IgD-negative memory B cell (primary cell): ENCODE data around the gene ESF1. TPM values are rescaled to one million over a fixed set of nuclear protein-coding genes. Genes with fewer than 3 reads are reported as not detected.

Source experiments
- H3K27ac Mint-ChIP-seq, 3 donors: one replicate each; pipeline ENCODE4 v1.8.0; 2020 to 2022; ENCODE audit warnings: mild to moderate bottlenecking in 3 of 3, mixed read lengths in 3 of 3, moderate library complexity in 1 of 3
- H3K27me3 Mint-ChIP-seq: one replicate; pipeline ENCODE4 v1.8.0; 2021; ENCODE audit warnings: mixed read lengths
- H3K36me3 Mint-ChIP-seq: one replicate; pipeline ENCODE4 v1.8.0; 2020; ENCODE audit warnings: mild to moderate bottlenecking, mixed read lengths
- H3K4me1 Mint-ChIP-seq, 3 donors: one replicate each; pipeline ENCODE4 v1.8.0; 2020 to 2022; ENCODE audit warnings: mixed read lengths in 3 of 3, mild to moderate bottlenecking in 1 of 3
- H3K4me3 Mint-ChIP-seq, 4 donors: one replicate each; pipeline ENCODE4 v1.8.0; 2020 to 2022; ENCODE audit warnings: mild to moderate bottlenecking in 4 of 4, mixed read lengths in 4 of 4, moderate library complexity in 3 of 4
- H3K9me3 Mint-ChIP-seq, 3 donors: one replicate each; pipeline ENCODE4 v1.8.0; 2020 to 2021; ENCODE audit warnings: mixed read lengths in 3 of 3, mild to moderate bottlenecking in 1 of 3
- polyA plus RNA-seq: library from polyadenylated mRNA; unstranded; fragments of 300-500 nt; fragmentation: Illumina TruSeq; gene quantifications from one replicate; pipeline ENCODE4 v1.2.3, GENCODE V29; 2021

Gene ESF1
- polyA plus RNA-seq, 1 donor from 2014 or later, result 8.0 TPM

- Mint-ChIP-seq H3K4me3 (no peak overlapping the region), H3K27ac (peak overlapping the region in 1 of 3 donors; percentile 11), H3K27me3 (no peaks in the 10 kb centered on the region), H3K4me1 (no peaks in the 10 kb centered on the region), H3K36me3 (peaks cover 6% of the 10 kb centered on the region), H3K9me3 (no peaks in the 10 kb centered on the region)
Measured at GRCh38 chr20:13799974-13800373, 15.3 kb upstream of the ESF1 start.

GRCh38 chr20:13799040-13799439, 14.3 kb upstream of the ESF1 start:
- Mint-ChIP-seq H3K36me3 (peaks cover 4% of the 10 kb centered on the region), H3K4me1 (no peaks in the 10 kb centered on the region), H3K4me3 (no peak overlapping the region), H3K27ac (no peak overlapping the region), H3K27me3 (no peaks in the 10 kb centered on the region), H3K9me3 (no peaks in the 10 kb centered on the region)

DNA sequence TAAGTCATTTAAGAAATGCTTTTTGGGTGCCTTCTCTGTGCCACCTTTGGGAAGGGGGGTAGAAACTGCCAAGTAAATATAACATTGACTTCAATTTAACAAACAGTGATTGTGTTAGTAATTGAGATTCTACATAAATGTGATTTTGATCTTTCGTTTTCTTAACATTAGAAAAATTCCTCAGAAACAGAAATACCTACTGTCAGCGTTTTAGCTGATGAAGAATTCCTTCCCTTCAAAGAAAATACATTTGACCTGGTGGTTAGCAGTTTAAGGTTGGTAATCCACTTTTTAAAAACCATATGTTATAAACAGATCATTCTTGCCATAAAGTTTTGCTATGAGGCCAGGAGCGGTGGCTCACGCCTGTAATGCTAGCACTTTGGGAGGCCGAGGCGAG, 9.9 kb upstream of the ESF1 start:
- Mint-ChIP-seq H3K9me3 (no peaks in the 10 kb centered on the region), H3K36me3 (peaks cover 5% of the 10 kb centered on the region), H3K4me3 (no peak overlapping the region), H3K4me1 (peaks cover 0 to 6% (median 2%) of the 10 kb centered on the region in 3 donors), H3K27me3 (no peaks in the 10 kb centered on the region), H3K27ac (no peak overlapping the region)

- Mint-ChIP-seq H3K27ac (no peak overlapping the region), H3K4me3 (no peak overlapping the region), H3K36me3 (peaks cover 5% of the 10 kb centered on the region), H3K9me3 (no peaks in the 10 kb centered on the region), H3K27me3 (no peaks in the 10 kb centered on the region), H3K4me1 (peaks cover 3 to 6% (median 5%) of the 10 kb centered on the region in 3 donors)
Measured at GRCh38 chr20:13793001-13793400, 8.3 kb upstream of the ESF1 start.

- Mint-ChIP-seq H3K4me3 (no peak overlapping the region), H3K27ac (no peak overlapping the region), H3K9me3 (no peaks in the 10 kb centered on the region), H3K36me3 (peaks cover 5% of the 10 kb centered on the region), H3K27me3 (no peaks in the 10 kb centered on the region), H3K4me1 (peaks cover 7 to 12% (median 11%) of the 10 kb centered on the region in 3 donors)
Measured at GRCh38 chr20:13791540-13792459, 7.1 kb upstream of the ESF1 start.

GRCh38 chr20:13790708-13791107, 6.0 kb upstream of the ESF1 start:
- H3K27me3 Mint-ChIP-seq, result no peaks in the 10 kb centered on the region
- H3K27ac Mint-ChIP-seq, result no peak overlapping the region
- H3K4me3 Mint-ChIP-seq, result peak overlapping the region in 1 of 4 donors; percentile 43
- H3K4me1 Mint-ChIP-seq, result peaks cover 18 to 23% (median 21%) of the 10 kb centered on the region in 3 donors
- H3K9me3 Mint-ChIP-seq, result no peaks in the 10 kb centered on the region
- peaks cover 2% of the 10 kb centered on the region for H3K36me3 Mint-ChIP-seq

DNA sequence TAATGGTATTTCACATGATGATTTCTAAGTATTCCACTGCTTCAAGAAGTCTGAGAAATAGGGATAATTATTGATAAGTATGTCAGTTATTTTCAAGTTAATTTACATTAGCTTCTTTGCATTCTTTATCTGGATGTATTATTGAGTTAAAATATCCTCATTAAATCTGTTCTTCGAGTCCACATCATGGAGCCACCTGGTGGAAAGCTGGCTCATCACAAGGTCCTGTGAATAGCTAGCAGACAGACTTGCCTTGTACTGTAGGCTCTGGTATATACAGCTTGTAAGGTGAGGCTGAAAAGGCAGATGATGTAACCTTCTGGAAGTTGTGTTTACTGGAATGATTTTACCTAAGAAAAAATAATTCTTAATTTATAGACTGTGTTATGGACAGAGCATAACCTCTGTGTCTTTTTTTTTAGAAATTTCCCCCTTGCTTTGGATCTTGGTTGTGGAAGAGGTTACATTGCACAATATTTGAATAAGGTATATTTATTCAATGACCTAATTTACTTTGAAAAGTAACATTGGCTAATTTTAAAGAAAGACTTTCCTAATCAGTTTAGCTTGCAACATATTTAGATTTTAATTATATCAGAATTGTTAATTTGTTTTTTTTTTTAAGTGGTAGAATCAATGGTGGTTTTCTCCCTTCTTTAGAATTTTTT, 3.6 kb upstream of the ESF1 start:
- peak overlapping the region in 2 of 3 donors; percentile 2 to 74 for H3K27ac Mint-ChIP-seq
- H3K4me1 Mint-ChIP-seq, result peaks cover 26 to 36% (median 28%) of the 10 kb centered on the region in 3 donors
- no peaks in the 10 kb centered on the region for H3K27me3 Mint-ChIP-seq
- H3K9me3 Mint-ChIP-seq, result no peaks in the 10 kb centered on the region
- H3K4me3 Mint-ChIP-seq, result peak overlapping the region in 1 of 4 donors; percentile 12
- no peaks in the 10 kb centered on the region for H3K36me3 Mint-ChIP-seq

- H3K36me3 Mint-ChIP-seq, result peaks cover 3% of the 10 kb centered on the region
- peak overlapping the region; percentile 61 to 93 (median 72) for H3K27ac Mint-ChIP-seq
- H3K4me3 Mint-ChIP-seq, result peak overlapping the region; percentile 80 to 100 (median 90)
- no peaks in the 10 kb centered on the region for H3K9me3 Mint-ChIP-seq
- no peaks in the 10 kb centered on the region for H3K27me3 Mint-ChIP-seq
- H3K4me1 Mint-ChIP-seq, result peaks cover 24 to 42% (median 28%) of the 10 kb centered on the region in 3 donors
Measured at GRCh38 chr20:13786143-13786828, 1.6 kb upstream of the ESF1 start.

- Mint-ChIP-seq H3K27me3 (no peaks in the 10 kb centered on the region), H3K4me1 (peaks cover 30 to 50% (median 34%) of the 10 kb centered on the region in 3 donors), H3K36me3 (peaks cover 3% of the 10 kb centered on the region), H3K4me3 (peak overlapping the region; percentile 84 to 100 (median 98)), H3K27ac (peak overlapping the region; percentile 61 to 99 (median 93)), H3K9me3 (no peaks in the 10 kb centered on the region)
Measured at GRCh38 chr20:13784271-13784892, 337 bp downstream of the ESF1 start.

- Mint-ChIP-seq H3K27me3 (no peaks in the 10 kb centered on the region), H3K9me3 (no peaks in the 10 kb centered on the region), H3K27ac (no peak overlapping the region), H3K4me3 (peak overlapping the region in 3 of 4 donors; percentile 12 to 42 (median 33)), H3K4me1 (peaks cover 32 to 54% (median 37%) of the 10 kb centered on the region in 3 donors), H3K36me3 (peaks cover 3% of the 10 kb centered on the region)
Measured at GRCh38 chr20:13783528-13783927, 1.2 kb downstream of the ESF1 start.

DNA sequence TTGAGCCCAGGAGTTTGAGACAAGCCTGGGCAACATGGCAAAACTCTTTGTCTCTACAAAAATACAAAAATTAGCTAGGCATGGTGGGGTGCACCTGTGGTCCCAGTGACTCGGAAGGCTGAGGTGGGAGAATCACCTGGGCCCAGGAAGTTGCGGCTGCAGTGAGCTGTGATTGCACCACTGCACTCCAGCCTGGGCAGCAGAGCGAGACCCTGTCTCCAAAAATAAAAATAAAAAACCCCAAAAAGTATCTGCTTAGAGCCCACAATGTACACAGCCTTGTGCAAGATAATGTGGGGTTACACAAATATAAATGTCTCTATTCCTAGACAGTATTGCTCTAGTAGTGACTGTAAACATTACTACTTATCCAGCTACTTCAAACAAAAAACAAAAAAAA, 5.9 kb downstream of the ESF1 start:
- H3K27me3 Mint-ChIP-seq, result no peaks in the 10 kb centered on the region

DNA sequence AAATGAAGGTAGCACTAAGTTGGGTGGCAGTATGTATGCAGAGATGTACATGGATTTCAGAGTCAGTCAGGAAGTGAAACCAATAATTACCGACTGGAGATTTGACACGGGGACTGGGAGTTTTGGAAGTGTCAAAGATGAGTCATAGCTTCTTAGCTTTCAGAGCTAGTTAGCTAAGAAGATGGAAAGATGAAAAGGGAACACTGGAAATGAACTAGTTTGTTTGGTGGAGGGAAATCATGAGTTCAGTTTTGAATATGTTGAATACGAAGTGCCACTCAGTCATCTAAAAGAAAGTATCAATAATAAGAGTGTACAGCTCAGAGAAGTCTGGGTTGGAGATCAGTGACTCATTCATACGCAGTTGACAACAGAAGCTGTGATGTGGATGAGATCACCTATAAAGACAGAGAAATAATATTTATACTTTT, 7.5 kb downstream of the ESF1 start:
- Mint-ChIP-seq H3K4me3 (peak overlapping the region in 1 of 4 donors; percentile 39), H3K27ac (peak overlapping the region in 1 of 3 donors; percentile 6), H3K4me1 (peaks cover 22 to 34% (median 23%) of the 10 kb centered on the region in 3 donors), H3K9me3 (no peaks in the 10 kb centered on the region), H3K36me3 (no peaks in the 10 kb centered on the region), H3K27me3 (no peaks in the 10 kb centered on the region)

More for the DNA sequence above, 5.9 kb downstream of the ESF1 start:
- H3K4me1 Mint-ChIP-seq, result peaks cover 22 to 34% (median 33%) of the 10 kb centered on the region in 3 donors
- H3K4me3 Mint-ChIP-seq, result peak overlapping the region in 2 of 4 donors; percentile 6 to 82
- H3K27ac Mint-ChIP-seq, result no peak overlapping the region
- H3K9me3 Mint-ChIP-seq, result no peaks in the 10 kb centered on the region
- H3K36me3 Mint-ChIP-seq, result peaks cover 3% of the 10 kb centered on the region

DNA sequence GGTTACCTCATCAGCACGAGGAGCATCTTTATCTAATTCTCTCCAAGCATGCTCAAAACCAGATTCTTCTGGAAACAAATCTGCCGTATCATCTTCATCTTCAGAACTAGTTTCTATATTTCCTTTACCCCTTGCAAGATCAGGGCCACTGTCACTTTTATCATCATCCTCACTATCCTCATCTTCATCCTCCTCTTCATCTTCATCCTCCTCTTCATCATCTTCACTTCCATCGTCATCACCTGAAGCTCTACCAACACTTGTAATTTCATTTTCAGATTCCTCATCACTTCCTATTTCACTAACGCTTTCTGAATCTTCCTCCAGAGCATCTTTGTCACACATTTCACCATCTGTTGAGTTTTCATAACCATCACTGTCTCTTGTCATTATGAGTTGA, 8.9 kb downstream of the ESF1 start:
- Mint-ChIP-seq H3K36me3 (no peaks in the 10 kb centered on the region), H3K27me3 (no peaks in the 10 kb centered on the region), H3K4me1 (peaks cover 22 to 33% (median 22%) of the 10 kb centered on the region in 3 donors), H3K27ac (no peak overlapping the region), H3K9me3 (no peaks in the 10 kb centered on the region), H3K4me3 (peak overlapping the region in 1 of 4 donors; percentile 0)

GRCh38 chr20:13772529-13772928, 12.2 kb downstream of the ESF1 start:
- H3K27me3 Mint-ChIP-seq, result no peaks in the 10 kb centered on the region
- H3K4me3 Mint-ChIP-seq, result no peak overlapping the region
- no peaks in the 10 kb centered on the region for H3K36me3 Mint-ChIP-seq
- H3K9me3 Mint-ChIP-seq, result no peaks in the 10 kb centered on the region
- H3K27ac Mint-ChIP-seq, result peak overlapping the region in 1 of 3 donors; percentile 35
- H3K4me1 Mint-ChIP-seq, result peaks cover 8 to 11% (median 10%) of the 10 kb centered on the region in 3 donors
